ENCODE results near the gene SMU1. TPM values are rescaled to one million over a fixed set of nuclear protein-coding genes. Genes with fewer than 3 reads are reported as not detected.

SMU1 gene
- total and polyA plus RNA-seq, 12 donors: 5.8 to 18.5 (median 16.7) TPM

DNA sequence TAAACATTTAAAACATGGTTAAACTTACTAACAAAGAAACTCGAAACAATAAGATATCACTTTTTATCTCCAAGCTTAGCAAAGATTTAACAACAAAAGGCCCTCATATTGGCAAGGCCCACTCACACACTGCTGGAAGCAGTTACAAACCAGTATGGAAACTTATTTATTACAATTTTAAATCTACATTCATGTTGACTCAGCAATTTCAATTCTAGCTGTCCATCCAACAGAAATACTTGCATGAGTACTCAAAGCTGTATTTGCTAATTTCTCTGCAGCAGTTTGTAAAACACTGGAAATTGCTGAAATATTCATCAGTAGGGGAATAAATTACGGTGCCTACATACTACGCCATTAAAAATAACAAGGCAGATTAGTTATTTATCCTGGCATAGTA is 54.2 kb downstream of the SMU1 start:
- no peaks in the 10 kb centered on the region for H3K9me3 ChIP-seq
- H3K4me3 ChIP-seq: no peak overlapping the region
- H3K4me1 ChIP-seq: peaks cover 6 to 38% (median 27%) of the 10 kb centered on the region in 9 donors
- peak overlapping the region in 1 of 10 donors; percentile 9 for H3K27ac ChIP-seq
- ATAC-seq: no peak
- WGBS, 2 donors: 87 to 90% methylated on average over 3 of the region's 3 CpGs
- TF ChIP-seq, protein P1, sequence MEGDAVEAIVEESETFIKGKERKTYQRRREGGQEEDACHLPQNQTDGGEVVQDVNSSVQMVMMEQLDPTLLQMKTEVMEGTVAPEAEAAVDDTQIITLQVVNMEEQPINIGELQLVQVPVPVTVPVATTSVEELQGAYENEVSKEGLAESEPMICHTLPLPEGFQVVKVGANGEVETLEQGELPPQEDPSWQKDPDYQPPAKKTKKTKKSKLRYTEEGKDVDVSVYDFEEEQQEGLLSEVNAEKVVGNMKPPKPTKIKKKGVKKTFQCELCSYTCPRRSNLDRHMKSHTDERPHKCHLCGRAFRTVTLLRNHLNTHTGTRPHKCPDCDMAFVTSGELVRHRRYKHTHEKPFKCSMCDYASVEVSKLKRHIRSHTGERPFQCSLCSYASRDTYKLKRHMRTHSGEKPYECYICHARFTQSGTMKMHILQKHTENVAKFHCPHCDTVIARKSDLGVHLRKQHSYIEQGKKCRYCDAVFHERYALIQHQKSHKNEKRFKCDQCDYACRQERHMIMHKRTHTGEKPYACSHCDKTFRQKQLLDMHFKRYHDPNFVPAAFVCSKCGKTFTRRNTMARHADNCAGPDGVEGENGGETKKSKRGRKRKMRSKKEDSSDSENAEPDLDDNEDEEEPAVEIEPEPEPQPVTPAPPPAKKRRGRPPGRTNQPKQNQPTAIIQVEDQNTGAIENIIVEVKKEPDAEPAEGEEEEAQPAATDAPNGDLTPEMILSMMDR (IDR thresholded peaks at IDR 0.05): no peak
- H3K27me3 ChIP-seq: no peaks in the 10 kb centered on the region
- DNase-seq: no peak
- intact Hi-C loops (cut with DNase I): no loop called here
- H3K36me3 ChIP-seq: peaks cover 0 to 27% (median 7%) of the 10 kb centered on the region in 9 donors

DNA sequence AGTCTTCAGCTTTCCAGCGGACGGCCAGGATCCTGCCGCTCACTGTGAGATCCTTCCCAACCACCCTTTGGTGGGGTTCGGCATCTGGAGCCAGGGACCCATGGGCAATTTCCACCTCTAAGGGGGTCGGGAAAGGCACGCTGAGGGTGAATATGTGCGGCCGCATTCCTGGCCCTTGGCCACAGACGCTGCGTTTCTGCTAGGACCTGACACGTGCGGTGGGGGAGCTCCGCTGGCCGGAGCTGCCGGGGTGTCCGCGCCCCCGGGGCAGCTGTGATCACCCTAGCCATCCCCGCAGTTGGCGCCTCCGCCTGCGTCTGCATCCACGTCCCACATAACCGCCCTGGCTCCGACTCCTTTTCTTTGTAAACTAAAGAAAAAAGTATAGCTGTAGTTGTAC is 56.7 kb downstream of the SMU1 start:
- TF ChIP-seq, protein P1 (IDR thresholded peaks at IDR 0.05): no peak
- Histone ChIP-seq H3K9me3 (no peaks in the 10 kb centered on the region), H3K36me3 (peaks cover 0 to 17% (median 5%) of the 10 kb centered on the region in 9 donors), H3K27ac (no peak overlapping the region), H3K27me3 (no peaks in the 10 kb centered on the region), H3K4me1 (peaks cover 3 to 25% (median 14%) of the 10 kb centered on the region in 9 donors), H3K4me3 (no peak overlapping the region)
- 85 to 87% methylated on average over 25 of the region's 25 CpGs for WGBS, 2 donors
- DNase-seq (no peak), ATAC-seq (no peak)
- intact Hi-C loops (cut with DNase I): no loop called here

DNA sequence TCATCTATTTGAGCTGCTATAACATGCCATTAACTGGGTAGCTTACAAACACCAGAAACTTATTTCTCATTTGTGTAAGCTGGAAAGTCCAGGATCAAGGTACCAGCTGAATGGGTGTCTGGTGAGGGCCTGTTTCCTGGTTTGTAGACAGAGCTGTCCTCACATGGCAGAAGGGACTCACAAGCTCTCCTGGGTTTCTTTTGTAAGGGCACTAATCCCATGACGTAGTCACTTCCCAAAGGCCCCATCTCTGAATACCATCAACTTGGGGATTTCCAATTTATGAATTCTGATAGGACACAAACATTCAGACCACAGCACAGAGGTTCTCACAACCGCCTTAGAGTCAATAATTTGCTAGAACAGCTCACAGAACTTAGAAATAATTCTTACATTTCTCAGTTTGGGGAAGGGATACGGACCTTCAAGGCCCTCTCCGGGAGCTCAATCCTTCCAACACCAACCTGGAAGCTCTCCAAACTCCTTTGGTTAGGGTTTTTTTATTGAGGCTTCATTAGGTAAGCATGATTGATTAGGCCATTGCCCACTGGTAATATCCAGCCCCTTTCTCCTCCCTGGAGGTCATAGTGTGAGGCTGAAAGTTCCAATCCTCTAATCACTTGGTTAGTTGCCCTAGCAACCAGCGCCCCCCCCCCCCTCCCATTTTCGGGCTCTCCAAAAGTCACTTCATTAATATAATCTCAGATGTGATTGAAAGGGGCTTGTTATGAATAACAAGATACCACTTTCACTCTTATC is 59.0 kb downstream of the SMU1 start:
- H3K4me3 ChIP-seq: no peak overlapping the region
- ATAC-seq: no peak
- DNase-seq: no peak
- peaks cover 0 to 10% (median 0%) of the 10 kb centered on the region in 9 donors for H3K4me1 ChIP-seq
- intact Hi-C loops (cut with DNase I): no loop called here
- WGBS, 2 donors: 91 to 92% methylated on average over 6 of the region's 6 CpGs
- no peaks in the 10 kb centered on the region for H3K9me3 ChIP-seq
- H3K27me3 ChIP-seq: no peaks in the 10 kb centered on the region
- no peak overlapping the region for H3K27ac ChIP-seq
- TF ChIP-seq, protein P1 (IDR thresholded peaks at IDR 0.05): no peak
- H3K36me3 ChIP-seq: peaks cover 0 to 17% (median 5%) of the 10 kb centered on the region in 9 donors

DNA sequence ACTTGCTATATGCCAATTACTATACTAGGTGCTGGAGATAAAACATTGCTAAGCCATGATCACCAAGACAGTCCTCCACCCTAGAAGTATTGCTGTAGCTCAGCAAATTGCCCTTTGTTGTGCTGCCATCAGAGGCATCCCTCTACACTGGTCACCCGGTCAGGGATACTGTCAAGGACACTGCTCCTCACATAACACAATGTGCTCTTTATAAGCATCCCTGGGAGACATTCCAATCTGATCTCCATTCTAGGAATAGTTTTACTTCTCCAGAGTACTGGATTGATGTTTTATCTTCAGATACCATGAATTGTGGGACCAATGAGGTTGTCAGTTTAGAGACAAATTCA is 61.8 kb downstream of the SMU1 start:
- Histone ChIP-seq H3K27ac (no peak overlapping the region), H3K9me3 (no peaks in the 10 kb centered on the region), H3K4me3 (no peak overlapping the region), H3K27me3 (no peaks in the 10 kb centered on the region), H3K36me3 (peaks cover 0 to 11% (median 0%) of the 10 kb centered on the region in 9 donors), H3K4me1 (peaks cover 0 to 9% (median 0%) of the 10 kb centered on the region in 9 donors)
- no peak for DNase-seq
- TF ChIP-seq, protein P1 (IDR thresholded peaks at IDR 0.05): no peak
- intact Hi-C loops (cut with DNase I): no loop called here
- peak in 2 of 8 donors; percentile 28 to 53 for ATAC-seq
- 86 to 88% methylated on average over 1 of the region's 1 CpG for WGBS, 2 donors

All from heart right ventricle (tissue), 16 donors.